GM12872 (cell line): ENCODE results near the gene ZNF507.

ENCODE experiments used
- TF ChIP-seq, protein P1 (sequence below): IDR thresholded peaks from 3 replicates; pipeline ENCODE4 v1.5.1; 2011; ENCODE audit warnings: low read depth, mild to moderate bottlenecking, low read length, moderate library complexity; ENCODE audit not compliant: insufficient read depth

Gene ZNF507

GRCh38 chr19:32368787-32369186 lies 23.4 kb downstream of the ZNF507 start:
- TF ChIP-seq, protein P1, sequence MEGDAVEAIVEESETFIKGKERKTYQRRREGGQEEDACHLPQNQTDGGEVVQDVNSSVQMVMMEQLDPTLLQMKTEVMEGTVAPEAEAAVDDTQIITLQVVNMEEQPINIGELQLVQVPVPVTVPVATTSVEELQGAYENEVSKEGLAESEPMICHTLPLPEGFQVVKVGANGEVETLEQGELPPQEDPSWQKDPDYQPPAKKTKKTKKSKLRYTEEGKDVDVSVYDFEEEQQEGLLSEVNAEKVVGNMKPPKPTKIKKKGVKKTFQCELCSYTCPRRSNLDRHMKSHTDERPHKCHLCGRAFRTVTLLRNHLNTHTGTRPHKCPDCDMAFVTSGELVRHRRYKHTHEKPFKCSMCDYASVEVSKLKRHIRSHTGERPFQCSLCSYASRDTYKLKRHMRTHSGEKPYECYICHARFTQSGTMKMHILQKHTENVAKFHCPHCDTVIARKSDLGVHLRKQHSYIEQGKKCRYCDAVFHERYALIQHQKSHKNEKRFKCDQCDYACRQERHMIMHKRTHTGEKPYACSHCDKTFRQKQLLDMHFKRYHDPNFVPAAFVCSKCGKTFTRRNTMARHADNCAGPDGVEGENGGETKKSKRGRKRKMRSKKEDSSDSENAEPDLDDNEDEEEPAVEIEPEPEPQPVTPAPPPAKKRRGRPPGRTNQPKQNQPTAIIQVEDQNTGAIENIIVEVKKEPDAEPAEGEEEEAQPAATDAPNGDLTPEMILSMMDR = no peak

GRCh38 chr19:32372726-32373517 lies 27.5 kb downstream of the ZNF507 start:
- TF ChIP-seq, protein P1 = no peak

- TF ChIP-seq, protein P1 = no peak
Observed at GRCh38 chr19:32373585-32374295, 28.3 kb downstream of the ZNF507 start.

DNA sequence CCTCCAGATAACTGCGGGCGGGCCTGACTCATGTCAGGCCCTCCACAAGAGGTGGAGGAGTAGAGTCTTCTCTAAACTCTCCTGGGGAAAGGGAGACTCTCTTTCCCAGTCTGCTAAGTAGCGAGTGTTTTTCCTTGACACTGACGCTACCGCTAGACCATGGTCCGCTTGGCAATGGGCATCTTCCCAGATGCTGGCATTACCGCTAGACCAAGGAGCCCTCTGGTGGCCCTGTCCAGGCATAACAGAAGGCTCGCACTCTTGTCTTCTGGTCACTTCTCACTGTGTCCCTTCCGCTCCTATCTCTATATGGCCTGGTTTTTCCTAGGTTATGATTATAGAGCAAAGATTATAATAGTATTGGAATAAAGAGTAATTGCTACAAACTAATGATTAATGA lies 31.7 kb downstream of the ZNF507 start:
- TF ChIP-seq, protein P1 = peak; percentile 40; the same call in 1 of the 3 replicates

- TF ChIP-seq, protein P1 = no peak
Observed at GRCh38 chr19:32380269-32380668, 34.9 kb downstream of the ZNF507 start.

GRCh38 chr19:32387701-32388392 lies 42.4 kb downstream of the ZNF507 start:
- TF ChIP-seq, protein P1 = no peak

GRCh38 chr19:32388393-32388855 lies 43.0 kb downstream of the ZNF507 start:
- TF ChIP-seq, protein P1 = no peak
